Neural cell (in vitro differentiated cells): ENCODE data around the gene GSDMA. TPM values are rescaled to one million over a fixed set of nuclear protein-coding genes. Genes with fewer than 3 reads are reported as not detected.

ENCODE experiments used
- H2AFZ ChIP-seq: fragments of 200-600, 300-800 bp; sonication (generic), shearing (Covaris generic); 2 replicates; pipeline ENCODE4 v1.6.0; 2014; ENCODE audit warnings: low read depth, mild to moderate bottlenecking, antibody characterized with exemption, low read length, moderate library complexity
- H3F3A ChIP-seq: fragments of 200-600 bp; shearing (Covaris generic); 2 replicates; pipeline ENCODE4 v1.6.1; 2016; ENCODE audit warnings: mild to moderate bottlenecking, moderate library complexity, mixed read lengths, antibody characterized with exemption, low read length; ENCODE audit not compliant: insufficient read depth, poor library complexity, severe bottlenecking
- H3K27ac ChIP-seq: fragments of 200-600, 300-800 bp; sonication (generic), shearing (Covaris generic); 2 replicates; pipeline ENCODE4 v1.5.1; 2014; ENCODE audit warnings: mild to moderate bottlenecking, low read length, moderate library complexity
- H3K27me3 ChIP-seq: fragments of 300-800, 200-600 bp; sonication (generic), shearing (Covaris generic); 2 replicates; pipeline ENCODE4 v1.6.0; 2014; ENCODE audit warnings: mild to moderate bottlenecking, low read depth, low read length, moderate library complexity; ENCODE audit not compliant: insufficient read depth
- H3K36me3 ChIP-seq: fragments of 300-800, 200-600 bp; sonication (generic), shearing (Covaris generic); 2 replicates; pipeline ENCODE4 v1.5.1; 2014; ENCODE audit warnings: mild to moderate bottlenecking, antibody characterized with exemption, low read length, moderate library complexity; ENCODE audit not compliant: insufficient read depth
- H3K4me2 ChIP-seq: fragments of 300-800, 200-600 bp; sonication (generic), shearing (Covaris generic); 2 replicates; pipeline ENCODE4 v1.6.0; 2014; ENCODE audit warnings: mild to moderate bottlenecking, low read length
- H3K4me3 ChIP-seq: fragments of 300-800, 200-600 bp; sonication (generic), shearing (Covaris generic); 2 replicates; pipeline ENCODE4 v1.5.1; 2014; ENCODE audit warnings: mild to moderate bottlenecking, low read length, moderate library complexity
- H3K79me2 ChIP-seq: fragments of 200-600 bp; shearing (Covaris generic); replicated peaks from 2 replicates; pipeline ENCODE4 v1.6.0; 2014; ENCODE audit warnings: mild to moderate bottlenecking, low read length, moderate library complexity; ENCODE audit not compliant: insufficient read depth
- H3K9ac ChIP-seq: fragments of 300-800, 200-600 bp; sonication (generic), shearing (Covaris generic); 2 replicates; pipeline ENCODE4 v1.6.1; 2016; ENCODE audit warnings: mild to moderate bottlenecking, low read length, mixed read lengths
- H3K9me2 ChIP-seq: fragments of 200-600 bp; shearing (Covaris generic); 2 replicates; pipeline ENCODE4 v1.6.1; 2016; ENCODE audit warnings: mild to moderate bottlenecking, low read length, mixed read lengths; ENCODE audit not compliant: insufficient read depth
- H3K9me3 ChIP-seq: fragments of 200-600, 300-800 bp; sonication (generic), shearing (Covaris generic); 2 replicates; pipeline ENCODE4 v1.6.1; 2016; ENCODE audit warnings: mild to moderate bottlenecking, mixed run types, low read length, moderate library complexity, mixed read lengths
- H4K20me1 ChIP-seq: fragments of 200-600 bp; shearing (Covaris generic); 2 replicates; pipeline ENCODE4 v1.6.1; 2016; ENCODE audit warnings: mild to moderate bottlenecking, mixed run types; ENCODE audit not compliant: insufficient read depth
- EP300 ChIP-seq: fragments of 450-650 bp; conservative IDR thresholded peaks from 2 replicates; pipeline ENCODE4 v1.6.1; 2014; ENCODE audit warnings: antibody characterized with exemption, mild to moderate bottlenecking, moderate library complexity; ENCODE audit not compliant: poor library complexity, severe bottlenecking
- EZH2 ChIP-seq: fragments of 200-600, 300-800 bp; shearing (Covaris generic), sonication (generic); IDR thresholded peaks from 2 replicates; pipeline ENCODE4 v1.6.1; 2014; ENCODE audit warnings: antibody characterized with exemption, low read length, borderline replicate concordance, mild to moderate bottlenecking; ENCODE audit not compliant: insufficient read depth, poor library complexity, severe bottlenecking
- MXI1 ChIP-seq: fragments of 450-650 bp; conservative IDR thresholded peaks from 2 replicates; pipeline ENCODE4 v1.6.1; 2014; ENCODE audit warnings: antibody characterized with exemption, mild to moderate bottlenecking; ENCODE audit not compliant: poor library complexity, severe bottlenecking
- POLR2AphosphoS5 ChIP-seq: IDR thresholded peaks from 2 replicates; pipeline ENCODE4 v1.6.1; 2012
- RAD21 ChIP-seq: fragments of 450-650 bp; conservative IDR thresholded peaks from 2 replicates; pipeline ENCODE4 v1.6.1; 2014; ENCODE audit warnings: antibody characterized with exemption, mild to moderate bottlenecking, moderate library complexity
- SMC3 ChIP-seq: fragments of 450-650 bp; conservative IDR thresholded peaks from 2 replicates; pipeline ENCODE4 v1.6.1; 2014; ENCODE audit warnings: antibody characterized with exemption, mild to moderate bottlenecking, moderate library complexity; ENCODE audit not compliant: poor library complexity
- TAF1 ChIP-seq: IDR thresholded peaks from 2 replicates; pipeline ENCODE4 v1.6.1; 2012; ENCODE audit warnings: low read depth
- polyA plus RNA-seq: library from polyadenylated mRNA; depleted of rRNA; stranded (reverse); fragments of >200 nt; gene quantifications from 2 replicates; pipeline ENCODE4 v1.2.3, GENCODE V29; 2014
- TF ChIP-seq, protein P1 (sequence below): IDR thresholded peaks from 2 replicates; pipeline ENCODE4 v1.6.1; 2012; ENCODE audit warnings: borderline replicate concordance
- TF ChIP-seq, protein P2 (sequence below): fragments of 450-650 bp; IDR thresholded peaks from 2 replicates; pipeline ENCODE4 v1.5.1; 2014; ENCODE audit warnings: antibody characterized with exemption, mild to moderate bottlenecking, moderate library complexity; ENCODE audit not compliant: poor library complexity, severe bottlenecking

GSDMA gene
- polyA plus RNA-seq, 1 donor from 2014 or later = not detected

DNA sequence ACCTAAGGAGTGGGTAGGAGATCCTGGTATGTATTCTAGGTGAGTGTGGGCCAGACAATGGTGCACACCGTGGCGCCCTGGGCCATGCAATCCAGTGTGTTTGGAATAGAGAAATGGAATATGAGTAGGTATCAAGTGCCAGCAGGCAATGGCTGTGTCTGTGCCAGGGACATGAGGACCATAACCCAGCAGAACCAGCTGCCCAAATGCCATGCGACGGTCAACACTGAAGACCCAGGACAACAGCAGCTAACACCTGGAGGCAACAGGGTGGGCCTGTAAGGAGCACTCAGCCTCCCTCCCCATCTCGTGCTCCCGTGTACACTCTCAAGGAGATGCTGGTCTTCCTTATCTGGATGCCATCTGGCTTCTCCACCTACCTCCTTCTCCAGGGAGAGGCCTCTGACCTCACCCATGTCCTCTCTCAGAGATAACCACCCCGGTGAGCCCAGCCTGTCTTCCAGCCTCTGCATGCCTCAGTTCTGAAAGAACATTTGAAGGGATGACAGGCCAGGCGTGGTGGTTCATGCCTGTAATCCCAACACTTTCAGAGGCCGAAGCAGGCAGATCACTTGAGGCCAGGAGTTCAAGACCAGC is 43.6 kb upstream of the GSDMA start:
- Histone ChIP-seq H3K27me3 (no peaks in the 10 kb centered on the region), H3K4me3 (no peak overlapping the region), H2AFZ (no peak overlapping the region), H3K4me2 (no peak overlapping the region), H3K27ac (no peak overlapping the region), H3K9me3 (no peaks in the 10 kb centered on the region), H3K9ac (no peak overlapping the region), H3K9me2 (no peaks in the 10 kb centered on the region), H4K20me1 (no peaks in the 10 kb centered on the region), H3K36me3 (no peaks in the 10 kb centered on the region), H3K79me2 (no peaks in the 10 kb centered on the region), H3F3A (no peaks in the 10 kb centered on the region)
- no peak for TF ChIP-seq RAD21
- TF ChIP-seq MXI1 = no peak
- no peak for TF ChIP-seq SMC3
- no peak for TF ChIP-seq EP300
- TF ChIP-seq, protein P1, sequence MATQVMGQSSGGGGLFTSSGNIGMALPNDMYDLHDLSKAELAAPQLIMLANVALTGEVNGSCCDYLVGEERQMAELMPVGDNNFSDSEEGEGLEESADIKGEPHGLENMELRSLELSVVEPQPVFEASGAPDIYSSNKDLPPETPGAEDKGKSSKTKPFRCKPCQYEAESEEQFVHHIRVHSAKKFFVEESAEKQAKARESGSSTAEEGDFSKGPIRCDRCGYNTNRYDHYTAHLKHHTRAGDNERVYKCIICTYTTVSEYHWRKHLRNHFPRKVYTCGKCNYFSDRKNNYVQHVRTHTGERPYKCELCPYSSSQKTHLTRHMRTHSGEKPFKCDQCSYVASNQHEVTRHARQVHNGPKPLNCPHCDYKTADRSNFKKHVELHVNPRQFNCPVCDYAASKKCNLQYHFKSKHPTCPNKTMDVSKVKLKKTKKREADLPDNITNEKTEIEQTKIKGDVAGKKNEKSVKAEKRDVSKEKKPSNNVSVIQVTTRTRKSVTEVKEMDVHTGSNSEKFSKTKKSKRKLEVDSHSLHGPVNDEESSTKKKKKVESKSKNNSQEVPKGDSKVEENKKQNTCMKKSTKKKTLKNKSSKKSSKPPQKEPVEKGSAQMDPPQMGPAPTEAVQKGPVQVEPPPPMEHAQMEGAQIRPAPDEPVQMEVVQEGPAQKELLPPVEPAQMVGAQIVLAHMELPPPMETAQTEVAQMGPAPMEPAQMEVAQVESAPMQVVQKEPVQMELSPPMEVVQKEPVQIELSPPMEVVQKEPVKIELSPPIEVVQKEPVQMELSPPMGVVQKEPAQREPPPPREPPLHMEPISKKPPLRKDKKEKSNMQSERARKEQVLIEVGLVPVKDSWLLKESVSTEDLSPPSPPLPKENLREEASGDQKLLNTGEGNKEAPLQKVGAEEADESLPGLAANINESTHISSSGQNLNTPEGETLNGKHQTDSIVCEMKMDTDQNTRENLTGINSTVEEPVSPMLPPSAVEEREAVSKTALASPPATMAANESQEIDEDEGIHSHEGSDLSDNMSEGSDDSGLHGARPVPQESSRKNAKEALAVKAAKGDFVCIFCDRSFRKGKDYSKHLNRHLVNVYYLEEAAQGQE = no peak
- no peak for TF ChIP-seq POLR2AphosphoS5
- TF ChIP-seq EZH2 = no peak
- TF ChIP-seq TAF1 = no peak
- TF ChIP-seq, protein P2, sequence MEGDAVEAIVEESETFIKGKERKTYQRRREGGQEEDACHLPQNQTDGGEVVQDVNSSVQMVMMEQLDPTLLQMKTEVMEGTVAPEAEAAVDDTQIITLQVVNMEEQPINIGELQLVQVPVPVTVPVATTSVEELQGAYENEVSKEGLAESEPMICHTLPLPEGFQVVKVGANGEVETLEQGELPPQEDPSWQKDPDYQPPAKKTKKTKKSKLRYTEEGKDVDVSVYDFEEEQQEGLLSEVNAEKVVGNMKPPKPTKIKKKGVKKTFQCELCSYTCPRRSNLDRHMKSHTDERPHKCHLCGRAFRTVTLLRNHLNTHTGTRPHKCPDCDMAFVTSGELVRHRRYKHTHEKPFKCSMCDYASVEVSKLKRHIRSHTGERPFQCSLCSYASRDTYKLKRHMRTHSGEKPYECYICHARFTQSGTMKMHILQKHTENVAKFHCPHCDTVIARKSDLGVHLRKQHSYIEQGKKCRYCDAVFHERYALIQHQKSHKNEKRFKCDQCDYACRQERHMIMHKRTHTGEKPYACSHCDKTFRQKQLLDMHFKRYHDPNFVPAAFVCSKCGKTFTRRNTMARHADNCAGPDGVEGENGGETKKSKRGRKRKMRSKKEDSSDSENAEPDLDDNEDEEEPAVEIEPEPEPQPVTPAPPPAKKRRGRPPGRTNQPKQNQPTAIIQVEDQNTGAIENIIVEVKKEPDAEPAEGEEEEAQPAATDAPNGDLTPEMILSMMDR = no peak

DNA sequence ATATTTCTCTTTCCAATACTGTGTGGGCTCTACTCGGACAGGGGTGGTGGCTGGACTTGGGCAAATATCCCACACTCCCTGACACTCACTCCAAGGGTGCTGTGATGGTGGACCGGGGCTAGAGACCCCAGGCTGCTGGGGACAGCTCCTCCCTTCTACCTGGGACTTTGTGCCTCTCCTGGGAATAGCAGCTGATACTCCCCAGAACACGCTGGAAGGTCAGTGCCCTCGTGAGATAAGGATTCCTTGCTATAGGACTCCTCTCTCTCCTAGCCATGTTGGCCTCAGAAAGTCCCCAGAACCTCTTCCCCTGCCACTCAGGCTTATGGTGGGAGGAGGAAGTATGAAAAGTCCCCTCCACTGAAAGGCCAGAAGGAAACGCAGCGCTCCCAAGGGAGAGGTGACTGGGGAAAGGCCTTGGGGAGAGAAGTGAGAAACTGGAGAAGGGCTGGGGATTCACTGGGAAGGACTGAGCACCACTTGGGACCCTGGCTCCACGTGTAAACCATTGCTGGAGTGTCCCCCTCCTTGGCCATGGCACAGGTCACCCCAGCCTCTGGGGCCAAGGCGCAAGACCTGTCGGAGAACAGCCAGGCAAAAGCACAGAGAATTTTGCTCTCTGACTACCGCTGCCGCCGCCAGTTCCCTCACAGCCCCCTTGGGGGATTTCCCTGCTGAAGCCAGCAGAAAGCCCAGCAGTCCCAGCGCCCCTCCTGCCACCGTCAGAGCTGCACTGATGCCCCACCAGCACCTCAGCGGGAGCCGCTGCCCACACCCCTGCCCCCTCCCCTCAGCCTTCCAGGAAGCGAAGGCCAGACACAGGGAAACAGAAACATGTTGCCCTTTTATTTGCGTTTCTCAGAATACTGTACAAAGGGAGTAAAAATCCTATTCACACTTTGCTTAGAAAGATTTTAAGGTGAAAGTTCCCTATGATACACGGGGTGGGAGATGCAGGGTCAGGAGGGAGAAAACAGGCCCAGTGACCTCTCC is 42.3 kb upstream of the GSDMA start:
- H4K20me1 ChIP-seq = no peaks in the 10 kb centered on the region
- H3K36me3 ChIP-seq = no peaks in the 10 kb centered on the region
- no peak overlapping the region for H3K4me3 ChIP-seq
- no peak overlapping the region for H3K4me2 ChIP-seq
- no peak overlapping the region for H2AFZ ChIP-seq
- no peak overlapping the region for H3K27ac ChIP-seq
- no peaks in the 10 kb centered on the region for H3K9me3 ChIP-seq
- H3K27me3 ChIP-seq = no peaks in the 10 kb centered on the region
- no peaks in the 10 kb centered on the region for H3K79me2 ChIP-seq
- H3F3A ChIP-seq = no peaks in the 10 kb centered on the region
- TF ChIP-seq, protein P2 = no peak
- no peak for TF ChIP-seq SMC3
- TF ChIP-seq MXI1 = no peak
- no peak for TF ChIP-seq RAD21
- TF ChIP-seq POLR2AphosphoS5 = no peak
- TF ChIP-seq, protein P1 = no peak
- no peak for TF ChIP-seq EP300
- no peak for TF ChIP-seq EZH2
- no peak for TF ChIP-seq TAF1
- no peak overlapping the region for H3K9ac ChIP-seq
- H3K9me2 ChIP-seq = no peaks in the 10 kb centered on the region
